ENCODE measurements around the gene SPRR2F.

The SPRR2F gene

GRCh38 chr1:153072806-153073726 is 40.2 kb downstream of the SPRR2F start:
- no peak overlapping the region for H3K4me3 ChIP-seq (ENCODE audit: control insufficient read depth, low read depth, low read length)
- no peak for DNase-seq (ENCODE audit: low read depth)
- TF ChIP-seq CTCF (IDR thresholded peaks at IDR 0.05; ENCODE audit: control insufficient read depth, insufficient read depth, low read depth, low read length, missing control alignments) = no peak

DNA sequence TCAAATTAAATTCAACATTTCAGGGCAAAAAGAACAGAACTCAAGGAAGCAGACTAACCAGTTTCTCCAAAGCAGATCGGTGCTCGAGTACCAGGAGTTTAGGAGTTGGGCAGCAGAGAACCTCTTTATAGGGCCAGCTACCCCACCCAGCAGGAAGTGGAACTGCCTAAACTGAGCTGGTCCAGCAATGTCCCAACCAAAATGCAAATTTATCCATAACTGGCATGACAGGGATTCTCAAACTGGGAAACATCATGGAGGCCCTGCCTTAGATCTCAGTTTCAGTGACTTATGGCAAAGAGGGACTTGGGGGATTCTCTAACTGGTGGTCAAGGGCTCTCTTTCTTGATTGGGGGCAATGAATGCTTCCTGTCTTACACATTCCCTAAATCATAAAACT is 41.8 kb downstream of the SPRR2F start, which contains the start of gene SPRR2B:
Gene SPRR2B, minus strand, starts transcription at position 101 of the 400 bp plus-strand sequence. CDS start 772 bp downstream, outside the sequence.
- no peak within 1 kb of the TSS for H3K4me3 ChIP-seq (ENCODE audit: control insufficient read depth, low read depth, low read length)
- DNase-seq (ENCODE audit: low read depth) = no peak
- no peak for TF ChIP-seq CTCF (IDR thresholded peaks at IDR 0.05; ENCODE audit: control insufficient read depth, insufficient read depth, low read depth, low read length, missing control alignments)

- no peak for TF ChIP-seq CTCF (IDR thresholded peaks at IDR 0.05; ENCODE audit: control insufficient read depth, insufficient read depth, low read depth, low read length, missing control alignments)
- DNase-seq (ENCODE audit: low read depth) = no peak
- no peak overlapping the region for H3K4me3 ChIP-seq (ENCODE audit: control insufficient read depth, low read depth, low read length)
Measured at GRCh38 chr1:153070243-153070642, 43.1 kb downstream of the SPRR2F start.

Measured in AG09309 (cell line).